Neutrophil (primary cell): ENCODE results near the gene EXT2.

Experiments used
- H3K27ac ChIP-seq: fragments of 200-600 bp; sonication (generic); 2 replicates; pipeline ENCODE4 v1.5.1; 2016; ENCODE audit warnings: mild to moderate bottlenecking, moderate library complexity
- H3K27me3 ChIP-seq: fragments of 200-600 bp; sonication (generic); 2 replicates; pipeline ENCODE4 v1.6.0; 2016; ENCODE audit warnings: mild to moderate bottlenecking
- H3K36me3 ChIP-seq: fragments of 200-600 bp; sonication (generic); 2 replicates; pipeline ENCODE4 v1.5.1; 2017
- H3K4me1 ChIP-seq, 2 experiments: fragments of 200-600 bp in 1 of 2; sonication (generic) in 1 of 2; 1 replicate in 1 of 2; 2 replicates in 1 of 2; pipeline versions ENCODE4 v1.5.1 to v1.6.1; 2013 to 2016; ENCODE audit warnings: low read depth in 1 of 2, low read length in 1 of 2, mild to moderate bottlenecking in 1 of 2, moderate library complexity in 1 of 2; ENCODE audit not compliant: control insufficient read depth in 1 of 2, insufficient read depth in 1 of 2
- H3K4me3 ChIP-seq, 2 experiments: fragments of 200-600 bp in 1 of 2; sonication (generic) in 1 of 2; 1 replicate in 1 of 2; 2 replicates in 1 of 2; pipeline ENCODE4 v1.5.1; 2013 to 2016; ENCODE audit warnings: low read depth in 1 of 2, low read length in 1 of 2, mild to moderate bottlenecking in 1 of 2, moderate library complexity in 1 of 2
- H3K9me3 ChIP-seq: fragments of 200-600 bp; sonication (generic); 2 replicates; pipeline ENCODE4 v1.5.1; 2016
- TF ChIP-seq, protein P1 (sequence below): fragments of 200-600 bp; sonication (generic); IDR thresholded peaks from 2 replicates; pipeline ENCODE4 v1.5.1; 2016; ENCODE audit warnings: antibody characterized with exemption

Gene EXT2

GRCh38 chr11:44145011-44145775 is 49.7 kb downstream of the EXT2 start:
- H3K9me3 ChIP-seq, result no peaks in the 10 kb centered on the region
- TF ChIP-seq, protein P1, sequence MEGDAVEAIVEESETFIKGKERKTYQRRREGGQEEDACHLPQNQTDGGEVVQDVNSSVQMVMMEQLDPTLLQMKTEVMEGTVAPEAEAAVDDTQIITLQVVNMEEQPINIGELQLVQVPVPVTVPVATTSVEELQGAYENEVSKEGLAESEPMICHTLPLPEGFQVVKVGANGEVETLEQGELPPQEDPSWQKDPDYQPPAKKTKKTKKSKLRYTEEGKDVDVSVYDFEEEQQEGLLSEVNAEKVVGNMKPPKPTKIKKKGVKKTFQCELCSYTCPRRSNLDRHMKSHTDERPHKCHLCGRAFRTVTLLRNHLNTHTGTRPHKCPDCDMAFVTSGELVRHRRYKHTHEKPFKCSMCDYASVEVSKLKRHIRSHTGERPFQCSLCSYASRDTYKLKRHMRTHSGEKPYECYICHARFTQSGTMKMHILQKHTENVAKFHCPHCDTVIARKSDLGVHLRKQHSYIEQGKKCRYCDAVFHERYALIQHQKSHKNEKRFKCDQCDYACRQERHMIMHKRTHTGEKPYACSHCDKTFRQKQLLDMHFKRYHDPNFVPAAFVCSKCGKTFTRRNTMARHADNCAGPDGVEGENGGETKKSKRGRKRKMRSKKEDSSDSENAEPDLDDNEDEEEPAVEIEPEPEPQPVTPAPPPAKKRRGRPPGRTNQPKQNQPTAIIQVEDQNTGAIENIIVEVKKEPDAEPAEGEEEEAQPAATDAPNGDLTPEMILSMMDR, result no peak
- no peaks in the 10 kb centered on the region for H3K27me3 ChIP-seq
- H3K4me1 ChIP-seq, result no peaks in the 10 kb centered on the region
- H3K36me3 ChIP-seq, result no peaks in the 10 kb centered on the region
- H3K27ac ChIP-seq, result no peak overlapping the region
- no peak overlapping the region for H3K4me3 ChIP-seq

- no peaks in the 10 kb centered on the region for H3K27me3 ChIP-seq
- H3K36me3 ChIP-seq, result no peaks in the 10 kb centered on the region
- H3K4me1 ChIP-seq, result no peaks in the 10 kb centered on the region
- no peak overlapping the region for H3K4me3 ChIP-seq
- TF ChIP-seq, protein P1, result no peak
- H3K9me3 ChIP-seq, result no peaks in the 10 kb centered on the region
- no peak overlapping the region for H3K27ac ChIP-seq
Observed at GRCh38 chr11:44146931-44147330, 51.5 kb downstream of the EXT2 start.

DNA sequence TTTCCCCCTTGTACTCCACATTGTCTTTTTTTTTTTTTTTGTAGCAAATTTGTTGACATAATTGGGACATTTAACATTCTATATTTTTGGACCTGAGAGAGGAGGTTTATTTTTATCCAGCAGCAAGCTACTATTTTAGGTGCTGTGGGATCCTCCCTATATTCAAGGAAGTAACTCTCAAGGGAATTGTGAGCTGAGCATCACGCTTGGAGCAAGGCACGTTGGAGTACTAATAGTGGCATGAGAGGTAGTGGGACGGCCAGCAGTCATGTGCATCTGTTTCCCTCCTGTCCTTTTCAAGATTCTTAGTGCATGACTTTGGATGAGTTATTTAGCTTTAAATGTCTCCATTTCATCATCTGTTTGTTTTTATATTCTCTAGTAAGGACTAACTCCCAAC is 52.3 kb downstream of the EXT2 start:
- Histone ChIP-seq H3K9me3 (no peaks in the 10 kb centered on the region), H3K27ac (no peak overlapping the region), H3K27me3 (no peaks in the 10 kb centered on the region), H3K4me1 (no peaks in the 10 kb centered on the region), H3K36me3 (no peaks in the 10 kb centered on the region), H3K4me3 (no peak overlapping the region)
- TF ChIP-seq, protein P1, result no peak

DNA sequence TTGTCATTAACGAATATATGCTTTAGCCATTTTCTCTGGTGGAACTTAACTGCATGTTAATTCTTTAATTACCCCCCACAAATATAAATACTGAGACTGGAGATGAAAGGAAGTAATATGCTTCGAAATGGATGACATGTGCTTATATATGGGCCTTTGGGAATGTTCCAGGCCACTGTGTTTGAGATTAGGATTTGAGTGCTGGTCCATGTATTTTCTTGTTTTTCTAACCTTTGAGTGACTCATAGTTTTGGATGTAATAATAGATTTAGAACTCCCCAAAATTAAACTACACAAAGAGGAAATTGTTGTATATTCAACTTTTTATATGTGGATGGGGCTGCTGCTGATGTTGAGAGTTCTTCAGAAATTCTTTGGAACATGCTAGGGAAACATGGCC is 54.2 kb downstream of the EXT2 start:
- H3K36me3 ChIP-seq, result no peaks in the 10 kb centered on the region

DNA sequence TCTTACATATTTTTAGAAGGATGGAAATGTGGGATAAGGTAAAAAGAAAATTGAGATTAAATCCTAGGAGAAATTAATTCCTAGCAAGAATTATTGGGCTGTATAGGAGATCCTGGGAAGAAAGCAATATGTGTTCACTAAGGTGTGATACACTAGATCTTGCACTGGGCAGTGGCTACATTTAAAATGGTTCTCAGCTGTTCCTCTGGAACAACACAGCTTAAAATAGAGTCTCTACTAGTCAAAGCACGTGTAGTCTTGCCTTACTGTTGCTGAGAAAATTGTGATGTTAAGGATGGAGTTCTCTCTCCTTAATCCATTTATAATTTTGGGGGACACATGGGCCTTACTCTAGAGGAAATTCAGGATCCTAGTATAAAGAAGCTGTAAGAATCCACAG is 54.9 kb downstream of the EXT2 start:
- Histone ChIP-seq H3K27ac (no peak overlapping the region), H3K4me3 (no peak overlapping the region), H3K9me3 (no peaks in the 10 kb centered on the region), H3K36me3 (no peaks in the 10 kb centered on the region), H3K4me1 (no peaks in the 10 kb centered on the region), H3K27me3 (no peaks in the 10 kb centered on the region)
- TF ChIP-seq, protein P1, result no peak

More for the DNA sequence above, 54.2 kb downstream of the EXT2 start:
- Histone ChIP-seq H3K9me3 (no peaks in the 10 kb centered on the region), H3K4me3 (no peak overlapping the region), H3K27me3 (no peaks in the 10 kb centered on the region), H3K4me1 (no peaks in the 10 kb centered on the region), H3K27ac (no peak overlapping the region)
- TF ChIP-seq, protein P1, result no peak
